Limb (tissue), 2 donors: ENCODE results near the gene IQSEC1.
"Not testable (repeated sequence)": the region's sequence is repeated elsewhere in the genome, so short reads cannot be mapped to it uniquely, and the experiment has no call there.

Source experiments
- DNase-seq, 2 donors: peaks; one replicate each; pipeline ENCODE4 v3.0.0-alpha.2; 2016; ENCODE audit errors: extremely low spot score in 2 of 2

Gene IQSEC1

GRCh38 chr3:12878141-12878574 lies 195.1 kb downstream of the IQSEC1 start:
- DNase-seq = no peak

- no peak for DNase-seq
Measured at GRCh38 chr3:12877040-12877439, 196.2 kb downstream of the IQSEC1 start.

- DNase-seq = peak in 1 of 2 donors; percentile 70
Measured at GRCh38 chr3:12875857-12876836, 197.1 kb downstream of the IQSEC1 start.

GRCh38 chr3:12871404-12871983 lies 201.7 kb downstream of the IQSEC1 start:
- DNase-seq = no peak

- DNase-seq = no peak
Measured at GRCh38 chr3:12870942-12871341, 202.3 kb downstream of the IQSEC1 start.

DNA sequence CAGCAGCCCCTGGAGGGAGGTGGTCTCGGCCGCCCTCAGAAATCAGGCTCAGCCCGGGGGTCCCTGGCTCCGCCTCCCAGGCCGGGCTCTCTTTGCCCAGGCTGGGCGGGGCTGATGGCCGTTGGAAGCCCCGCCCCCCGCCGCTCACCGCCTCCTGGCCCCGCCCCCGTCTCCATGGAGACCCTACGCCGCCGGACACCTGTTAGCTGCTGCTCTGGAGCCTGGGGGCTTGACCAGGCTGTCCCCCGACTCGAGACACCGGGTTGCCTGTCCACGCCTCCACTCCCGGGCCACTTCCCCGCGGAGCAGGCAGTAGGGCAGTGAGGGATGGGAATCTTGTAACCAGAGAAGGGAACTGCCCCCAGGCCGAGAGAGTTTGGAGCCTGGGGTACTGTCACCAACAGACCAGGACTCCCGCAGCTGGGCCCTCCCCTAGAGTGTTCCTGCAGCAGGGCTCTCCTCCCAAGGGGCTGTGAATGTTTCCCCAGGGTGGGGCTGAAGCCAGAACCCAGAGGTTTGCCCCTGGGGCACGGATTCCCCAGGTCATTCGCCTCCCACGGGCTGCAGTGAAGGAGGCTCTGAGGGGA lies 204.1 kb downstream of the IQSEC1 start:
- peak in 1 of 2 donors; percentile 77 for DNase-seq

GRCh38 chr3:12868039-12869034 lies 204.9 kb downstream of the IQSEC1 start:
- peak; percentile 86 to 88 for DNase-seq

GRCh38 chr3:12866836-12867235 lies 206.4 kb downstream of the IQSEC1 start:
- no peak for DNase-seq

DNA sequence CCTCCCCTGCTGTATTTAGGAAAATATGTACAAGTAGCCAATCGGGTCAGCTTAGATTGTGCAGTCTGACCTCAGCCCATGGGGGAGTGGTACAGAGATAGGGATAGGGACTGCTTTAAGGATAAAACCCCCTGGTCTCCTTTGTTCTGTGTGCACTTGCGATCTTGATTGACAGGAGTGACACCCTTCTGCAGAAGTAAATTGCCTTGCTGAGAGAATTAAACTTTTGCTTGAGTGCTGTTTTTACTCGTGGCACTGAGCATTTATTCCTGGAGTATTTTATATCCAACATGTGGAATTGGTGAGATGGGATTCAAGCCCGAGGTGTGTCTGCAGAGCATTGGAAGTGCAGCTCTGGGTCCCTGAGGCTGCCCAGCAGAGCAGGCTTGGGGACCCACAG lies 208.0 kb downstream of the IQSEC1 start:
- DNase-seq = no peak

DNA sequence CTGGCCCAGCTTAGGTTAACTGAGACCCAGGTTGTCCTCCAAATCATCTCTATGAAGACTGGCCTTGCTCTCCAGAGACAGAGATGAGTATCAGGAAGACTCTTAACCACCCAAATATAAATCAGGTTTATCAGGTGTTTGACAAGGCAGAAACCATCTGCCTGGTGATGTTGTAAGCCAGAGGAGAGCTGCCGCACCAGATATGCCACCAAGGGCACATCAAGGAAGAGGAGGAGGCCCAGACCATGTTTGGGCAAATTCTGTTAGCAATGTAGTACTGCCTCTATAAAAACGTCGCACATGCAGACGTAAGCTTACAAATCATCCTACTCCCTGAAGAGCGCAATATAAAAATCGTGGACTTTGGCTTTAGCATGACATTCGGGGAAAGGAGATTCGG lies 210.8 kb downstream of the IQSEC1 start:
- no peak for DNase-seq

GRCh38 chr3:12861611-12862010 lies 211.6 kb downstream of the IQSEC1 start:
- no peak for DNase-seq

GRCh38 chr3:12859840-12860239 lies 213.4 kb downstream of the IQSEC1 start:
- DNase-seq = no peak

- no peak for DNase-seq
Measured at GRCh38 chr3:12856626-12857025, 216.6 kb downstream of the IQSEC1 start.

DNA sequence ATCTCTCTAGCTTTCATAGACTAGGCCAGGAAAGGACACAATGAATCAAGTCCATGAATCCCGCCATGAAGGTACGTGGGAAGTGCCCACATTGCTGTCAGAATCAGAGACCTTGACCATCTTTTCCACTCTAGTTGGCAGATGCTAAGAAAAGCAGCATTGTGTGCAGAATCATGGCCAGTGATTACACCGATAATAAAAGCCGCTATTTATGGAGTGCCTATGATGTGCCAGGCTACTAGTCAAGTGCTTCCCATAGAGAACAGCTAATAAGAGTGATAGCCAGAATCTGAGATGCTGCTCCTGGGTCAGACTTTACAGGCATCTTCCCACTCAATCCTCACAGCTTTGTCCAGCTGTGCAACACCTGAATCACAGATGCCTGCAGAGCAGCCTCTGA lies 218.7 kb downstream of the IQSEC1 start:
- DNase-seq = no peak

DNA sequence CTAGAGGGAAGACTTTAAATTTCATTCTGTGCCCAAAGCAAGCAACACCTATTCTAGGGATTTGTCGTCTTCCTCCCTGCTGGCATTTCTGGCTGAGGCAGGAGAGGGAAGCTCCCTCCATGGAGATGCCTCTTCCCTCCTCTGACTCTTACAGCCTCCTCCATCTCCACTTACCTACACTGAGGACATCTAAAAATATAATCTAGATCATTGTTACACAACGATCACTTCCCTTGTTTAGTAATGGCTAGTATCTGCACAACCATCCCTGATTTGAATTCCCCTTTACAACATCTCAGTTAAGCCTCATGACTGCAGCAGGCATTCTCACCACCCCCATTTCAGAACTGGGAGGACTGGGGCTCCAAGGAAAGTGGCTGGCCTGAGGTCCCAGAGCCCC lies 219.4 kb downstream of the IQSEC1 start:
- not testable (repeated sequence) for DNase-seq

GRCh38 chr3:12852201-12852600 lies 221.0 kb downstream of the IQSEC1 start:
- DNase-seq = no peak
